HEK293 (cell line): ENCODE measurements around the gene HMCN2.

ENCODE experiments used
- CTCF ChIA-PET: fragments of 350-600 bp; formaldehyde crosslinking; extraction: SDS; loops from one replicate; lab custom pipeline; 2021; ENCODE audit warnings: antibody characterized with exemption; lab: Yijun Ruan, JAX
- POLR2A ChIA-PET: fragments of 300-600 bp; formaldehyde crosslinking; extraction: SDS; loops from one replicate; lab custom pipeline; 2020; ENCODE audit warnings: antibody characterized with exemption, inconsistent platforms; lab: Yijun Ruan, JAX
- H3K27ac ChIP-seq: fragments of 200-500 bp; sonication (Bioruptor generic); 2 replicates; pipeline ENCODE4 v1.5.1; 2014; ENCODE audit warnings: low read depth, low read length, control low read depth, inconsistent platforms; ENCODE audit errors: extremely low read depth
- H3K36me3 ChIP-seq, 2 experiments: fragments of 200-500 bp in 1 of 2; sonication (Bioruptor generic) in 1 of 2; 1 replicate in 1 of 2; 2 replicates in 1 of 2; pipeline ENCODE4 v1.5.1; 2014 to 2017; ENCODE audit warnings: inconsistent platforms in 2 of 2, low read length in 2 of 2; ENCODE audit not compliant: control insufficient read depth in 2 of 2, insufficient read depth in 1 of 2
- H3K4me1 ChIP-seq: fragments of 200-500 bp; sonication (Bioruptor generic); 2 replicates; pipeline ENCODE4 v1.5.1; 2014; ENCODE audit warnings: mild to moderate bottlenecking, low read length, inconsistent platforms; ENCODE audit not compliant: control insufficient read depth, insufficient read depth
- H3K4me3 ChIP-seq: 2 replicates; pipeline ENCODE4 v1.5.1; 2011; ENCODE audit warnings: low read depth, mild to moderate bottlenecking, control low read depth, low read length, moderate library complexity
- H3K9me3 ChIP-seq: fragments of 200-500 bp; sonication (Bioruptor generic); 2 replicates; pipeline ENCODE4 v1.5.1; 2014; ENCODE audit warnings: low read depth, low read length, inconsistent platforms; ENCODE audit not compliant: control insufficient read depth, insufficient read depth
- GLIS1 ChIP-seq: fragments of 450-650 bp; formaldehyde crosslinking; IDR thresholded peaks from 2 replicates; pipeline ENCODE4 v1.5.1; 2016; ENCODE audit warnings: missing biosample characterization, missing genetic modification characterization
- KLF1 ChIP-seq: fragments of 450-650 bp; formaldehyde crosslinking; IDR thresholded peaks from 2 replicates; pipeline ENCODE4 v1.5.1; 2016; ENCODE audit warnings: missing biosample characterization, missing genetic modification characterization
- KLF10 ChIP-seq: fragments of 450-650 bp; IDR thresholded peaks from 2 replicates; pipeline ENCODE4 v1.5.1; 2018; ENCODE audit warnings: missing biosample characterization, mild to moderate bottlenecking, missing genetic modification characterization
- SP7 ChIP-seq: fragments of 450-650 bp; formaldehyde crosslinking; IDR thresholded peaks from 2 replicates; pipeline ENCODE4 v1.5.1; 2016; ENCODE audit warnings: missing biosample characterization, missing genetic modification characterization
- TCF7L2 ChIP-seq: IDR thresholded peaks from 2 replicates; pipeline ENCODE4 v1.6.1; 2011; ENCODE audit warnings: low read depth, mild to moderate bottlenecking, inconsistent platforms, low read length, moderate library complexity, borderline replicate concordance
- ZBTB1 ChIP-seq: fragments of 450-650 bp; formaldehyde crosslinking; IDR thresholded peaks from 2 replicates; pipeline ENCODE4 v1.5.1; 2016; ENCODE audit warnings: missing biosample characterization, missing genetic modification characterization
- ZNF157 ChIP-seq: fragments of 450-650 bp; formaldehyde crosslinking; IDR thresholded peaks from 2 replicates; pipeline ENCODE4 v1.5.1; 2016; ENCODE audit warnings: missing biosample characterization, missing genetic modification characterization
- ZNF2 ChIP-seq: fragments of 450-650 bp; formaldehyde crosslinking; IDR thresholded peaks from 2 replicates; pipeline ENCODE4 v1.5.1; 2016; ENCODE audit warnings: missing biosample characterization, missing genetic modification characterization
- ZNF596 ChIP-seq: fragments of 450-650 bp; IDR thresholded peaks from 2 replicates; pipeline ENCODE4 v1.5.0; 2018; ENCODE audit warnings: missing biosample characterization, mild to moderate bottlenecking, missing genetic modification characterization, moderate library complexity
- ZNF600 ChIP-seq: fragments of 450-650 bp; formaldehyde crosslinking; IDR thresholded peaks from 2 replicates; pipeline ENCODE4 v1.5.1; 2016; ENCODE audit warnings: missing biosample characterization, missing genetic modification characterization
- ZNF621 ChIP-seq: fragments of 450-650 bp; formaldehyde crosslinking; IDR thresholded peaks from 2 replicates; pipeline ENCODE4 v1.5.1; 2017; ENCODE audit warnings: missing biosample characterization, missing genetic modification characterization
- ZNF623 ChIP-seq: fragments of 450-650 bp; formaldehyde crosslinking; IDR thresholded peaks from 2 replicates; pipeline ENCODE4 v1.5.1; 2016; ENCODE audit warnings: missing biosample characterization, missing genetic modification characterization
- ZNF629 ChIP-seq: fragments of 450-650 bp; formaldehyde crosslinking; IDR thresholded peaks from 2 replicates; pipeline ENCODE4 v1.5.1; 2017; ENCODE audit warnings: missing biosample characterization, missing genetic modification characterization
- ZNF670 ChIP-seq: fragments of 450-650 bp; formaldehyde crosslinking; IDR thresholded peaks from 2 replicates; pipeline ENCODE4 v1.5.1; 2016; ENCODE audit warnings: missing biosample characterization, missing genetic modification characterization, low read depth
- ZNF792 ChIP-seq: fragments of 450-650 bp; formaldehyde crosslinking; IDR thresholded peaks from 2 replicates; pipeline ENCODE4 v1.5.1; 2016; ENCODE audit warnings: missing biosample characterization, missing genetic modification characterization
- ZSCAN23 ChIP-seq: fragments of 450-650 bp; formaldehyde crosslinking; IDR thresholded peaks from 2 replicates; pipeline ENCODE4 v1.5.1; 2016; ENCODE audit warnings: missing biosample characterization, missing genetic modification characterization
- TF ChIP-seq, protein P1 (sequence below): fragments of 450-650 bp; formaldehyde crosslinking; conservative IDR thresholded peaks from 2 replicates; pipeline ENCODE4 v1.5.1; 2016; ENCODE audit warnings: low read depth, missing biosample characterization, missing genetic modification characterization
- TF ChIP-seq, protein P2 (sequence below): fragments of 450-650 bp; formaldehyde crosslinking; IDR thresholded peaks from 2 replicates; pipeline ENCODE4 v1.5.1; 2016; ENCODE audit warnings: missing biosample characterization, missing genetic modification characterization
- TF ChIP-seq, protein P3 (sequence below): fragments of 450-650 bp; formaldehyde crosslinking; IDR thresholded peaks from 2 replicates; pipeline ENCODE4 v1.5.1; 2016; ENCODE audit warnings: missing biosample characterization, missing genetic modification characterization

Gene HMCN2

DNA sequence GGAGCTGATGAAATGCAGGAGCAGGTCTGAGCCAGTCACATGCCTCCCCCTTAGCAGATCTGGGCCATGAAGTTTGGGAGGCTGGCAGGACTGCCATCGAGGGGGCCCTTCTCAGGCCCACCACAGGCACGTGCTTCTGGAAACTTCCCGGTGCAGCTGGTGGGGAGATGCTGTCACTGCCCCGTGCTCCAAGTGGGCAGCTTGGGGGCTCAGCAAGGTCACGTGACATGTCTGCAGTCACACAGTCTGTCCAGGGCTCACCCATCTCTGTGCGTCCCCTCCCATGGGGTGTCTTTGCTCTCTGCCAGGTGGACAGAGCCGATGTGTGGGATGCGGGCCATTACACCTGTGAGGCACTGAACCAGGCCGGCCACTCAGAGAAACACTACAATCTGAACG is 99.8 kb downstream of the HMCN2 start:
- TF ChIP-seq SP7 (tag by site-specific recombination), result no peak
- ChIA-PET CTCF (interaction anchor here (0.6 to 1.3 kb wide), 3 partner anchors 68 to 209 kb away, joined by 3 to 5 read pairs (median 5); no protein-coding TSS in a partner anchor), POLR2A (no interaction called here)
- Histone ChIP-seq H3K4me1 (no peaks in the 10 kb centered on the region), H3K36me3 (no peaks in the 10 kb centered on the region), H3K27ac (no peak overlapping the region), H3K9me3 (no peaks in the 10 kb centered on the region), H3K4me3 (no peak overlapping the region)

DNA sequence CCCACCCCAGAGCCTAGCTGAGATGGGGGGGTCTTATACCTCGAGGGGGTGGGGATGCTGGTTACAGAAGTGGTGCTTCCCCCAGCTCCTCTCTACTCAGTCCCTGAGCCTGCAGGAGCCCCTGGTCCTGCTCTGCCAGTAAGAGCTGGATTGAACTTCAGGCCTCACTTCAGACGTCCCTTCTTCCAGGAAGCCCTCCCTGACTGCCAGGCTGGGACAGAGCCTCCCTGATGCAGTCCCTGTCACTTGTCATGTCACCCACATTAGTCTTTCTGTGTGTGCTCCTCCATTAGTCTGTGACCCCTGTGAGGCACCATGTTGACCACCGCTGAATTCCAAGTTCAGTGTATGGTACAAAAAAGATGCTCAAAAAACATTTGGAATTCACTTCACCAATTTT is 100.5 kb downstream of the HMCN2 start:
- TF ChIP-seq ZNF600 (tag by site-specific recombination) (no peak), ZNF792 (tag by site-specific recombination) (no peak), ZNF621 (no peak), KLF10 (tag by site-specific recombination) (no peak), ZNF157 (no peak)
- TF ChIP-seq, protein P1, sequence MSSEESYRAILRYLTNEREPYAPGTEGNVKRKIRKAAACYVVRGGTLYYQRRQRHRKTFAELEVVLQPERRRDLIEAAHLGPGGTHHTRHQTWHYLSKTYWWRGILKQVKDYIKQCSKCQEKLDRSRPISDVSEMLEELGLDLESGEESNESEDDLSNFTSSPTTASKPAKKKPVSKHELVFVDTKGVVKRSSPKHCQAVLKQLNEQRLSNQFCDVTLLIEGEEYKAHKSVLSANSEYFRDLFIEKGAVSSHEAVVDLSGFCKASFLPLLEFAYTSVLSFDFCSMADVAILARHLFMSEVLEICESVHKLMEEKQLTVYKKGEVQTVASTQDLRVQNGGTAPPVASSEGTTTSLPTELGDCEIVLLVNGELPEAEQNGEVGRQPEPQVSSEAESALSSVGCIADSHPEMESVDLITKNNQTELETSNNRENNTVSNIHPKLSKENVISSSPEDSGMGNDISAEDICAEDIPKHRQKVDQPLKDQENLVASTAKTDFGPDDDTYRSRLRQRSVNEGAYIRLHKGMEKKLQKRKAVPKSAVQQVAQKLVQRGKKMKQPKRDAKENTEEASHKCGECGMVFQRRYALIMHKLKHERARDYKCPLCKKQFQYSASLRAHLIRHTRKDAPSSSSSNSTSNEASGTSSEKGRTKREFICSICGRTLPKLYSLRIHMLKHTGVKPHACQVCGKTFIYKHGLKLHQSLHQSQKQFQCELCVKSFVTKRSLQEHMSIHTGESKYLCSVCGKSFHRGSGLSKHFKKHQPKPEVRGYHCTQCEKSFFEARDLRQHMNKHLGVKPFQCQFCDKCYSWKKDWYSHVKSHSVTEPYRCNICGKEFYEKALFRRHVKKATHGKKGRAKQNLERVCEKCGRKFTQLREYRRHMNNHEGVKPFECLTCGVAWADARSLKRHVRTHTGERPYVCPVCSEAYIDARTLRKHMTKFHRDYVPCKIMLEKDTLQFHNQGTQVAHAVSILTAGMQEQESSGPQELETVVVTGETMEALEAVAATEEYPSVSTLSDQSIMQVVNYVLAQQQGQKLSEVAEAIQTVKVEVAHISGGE (tag by site-specific recombination), result no peak
- TF ChIP-seq, all 188 proteins: peak for 0

DNA sequence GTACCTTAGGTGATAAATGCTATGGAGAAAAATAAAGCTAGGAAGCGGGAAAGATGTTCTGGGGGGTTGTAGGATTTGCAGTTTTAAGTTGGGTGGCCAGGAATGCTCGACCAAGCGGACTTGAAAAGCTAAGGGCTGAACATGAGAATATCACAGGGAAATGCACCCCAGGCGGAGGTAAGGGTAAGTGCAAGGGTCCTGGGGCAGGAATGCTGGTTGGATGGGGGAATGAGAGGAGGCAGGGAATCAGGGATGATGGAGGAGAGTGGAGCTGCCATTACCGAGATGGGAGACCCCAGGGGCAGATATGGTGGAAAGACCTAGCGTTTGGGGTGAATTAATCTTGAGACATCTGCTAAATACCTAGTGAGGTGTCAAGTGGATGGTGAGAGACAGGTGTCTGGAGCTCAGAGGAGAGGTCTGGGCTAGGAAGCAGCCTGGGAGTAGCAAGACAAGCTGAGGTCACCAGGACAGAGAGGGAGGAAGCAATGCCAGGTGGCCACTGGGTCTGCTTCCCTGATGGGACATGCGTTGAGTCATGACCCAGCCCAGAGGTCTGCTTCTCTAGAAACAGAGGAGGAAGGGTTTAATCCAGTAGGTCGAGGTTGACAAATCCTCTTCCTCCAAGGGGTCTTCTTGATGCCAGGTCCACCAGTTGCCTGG is 101.5 kb downstream of the HMCN2 start:
- no peaks in the 10 kb centered on the region for H3K36me3 ChIP-seq
- TF ChIP-seq ZNF623 (tag by site-specific recombination), result peak; percentile 97
- no peak for TF ChIP-seq TCF7L2
- H3K4me1 ChIP-seq, result no peaks in the 10 kb centered on the region
- no peak overlapping the region for H3K27ac ChIP-seq
- CTCF ChIA-PET, result interaction anchor here (0.6 to 0.8 kb wide), 2 partner anchors 58 to 94 kb away, joined by 3 to 4 read pairs; no protein-coding TSS in a partner anchor
- H3K9me3 ChIP-seq, result no peaks in the 10 kb centered on the region
- H3K4me3 ChIP-seq, result no peak overlapping the region
- POLR2A ChIA-PET, result interaction anchor here (0.6 kb wide), 1 partner anchor 758 kb away, joined by 4 read pairs; the partner anchor contains the start of gene NUP214

More for the DNA sequence above, 100.5 kb downstream of the HMCN2 start:
- POLR2A ChIA-PET, result interaction anchor here (0.6 kb wide), 1 partner anchor 759 kb away, joined by 4 read pairs; the partner anchor contains the start of gene NUP214
- H3K4me3 ChIP-seq, result no peak overlapping the region
- no peaks in the 10 kb centered on the region for H3K36me3 ChIP-seq
- no peaks in the 10 kb centered on the region for H3K4me1 ChIP-seq
- CTCF ChIA-PET, result no interaction called here
- no peaks in the 10 kb centered on the region for H3K9me3 ChIP-seq
- H3K27ac ChIP-seq, result no peak overlapping the region

DNA sequence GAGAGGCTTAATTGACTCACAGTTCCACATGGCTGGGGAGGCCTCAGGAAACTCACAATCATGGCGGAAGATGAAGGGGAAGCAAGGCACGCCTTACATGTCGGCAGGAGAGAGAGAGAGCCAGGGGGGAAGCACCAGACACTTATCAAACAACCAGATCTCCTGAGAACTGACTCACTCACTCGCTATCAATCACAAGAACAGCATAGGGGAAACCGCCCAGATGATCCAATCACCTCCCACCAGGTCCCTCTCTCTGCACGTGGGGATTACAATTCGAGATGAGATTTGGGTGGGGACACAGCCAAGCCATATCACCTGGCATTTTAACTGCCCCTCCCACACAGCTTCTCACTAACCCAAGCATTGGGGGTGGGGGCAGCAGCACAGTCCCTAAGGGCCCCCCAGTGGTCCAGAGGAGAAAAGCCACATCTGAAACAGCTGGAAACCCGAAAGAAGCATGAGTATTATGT is 103.1 kb downstream of the HMCN2 start:
- Histone ChIP-seq H3K9me3 (no peaks in the 10 kb centered on the region), H3K36me3 (no peaks in the 10 kb centered on the region), H3K4me1 (no peaks in the 10 kb centered on the region), H3K4me3 (no peak overlapping the region), H3K27ac (no peak overlapping the region)
- ChIA-PET POLR2A (no interaction called here), CTCF (interaction anchor here (0.7 kb wide), 2 partner anchors 128 to 240 kb away, joined by 3 read pairs; no protein-coding TSS in a partner anchor)
- no peak for TF ChIP-seq ZNF670
- peak; percentile 92 for TF ChIP-seq ZNF2 (tag by site-specific recombination)
- no peak for TF ChIP-seq ZSCAN23 (tag by site-specific recombination)
- TF ChIP-seq ZNF629, result no peak
- TF ChIP-seq, protein P2, sequence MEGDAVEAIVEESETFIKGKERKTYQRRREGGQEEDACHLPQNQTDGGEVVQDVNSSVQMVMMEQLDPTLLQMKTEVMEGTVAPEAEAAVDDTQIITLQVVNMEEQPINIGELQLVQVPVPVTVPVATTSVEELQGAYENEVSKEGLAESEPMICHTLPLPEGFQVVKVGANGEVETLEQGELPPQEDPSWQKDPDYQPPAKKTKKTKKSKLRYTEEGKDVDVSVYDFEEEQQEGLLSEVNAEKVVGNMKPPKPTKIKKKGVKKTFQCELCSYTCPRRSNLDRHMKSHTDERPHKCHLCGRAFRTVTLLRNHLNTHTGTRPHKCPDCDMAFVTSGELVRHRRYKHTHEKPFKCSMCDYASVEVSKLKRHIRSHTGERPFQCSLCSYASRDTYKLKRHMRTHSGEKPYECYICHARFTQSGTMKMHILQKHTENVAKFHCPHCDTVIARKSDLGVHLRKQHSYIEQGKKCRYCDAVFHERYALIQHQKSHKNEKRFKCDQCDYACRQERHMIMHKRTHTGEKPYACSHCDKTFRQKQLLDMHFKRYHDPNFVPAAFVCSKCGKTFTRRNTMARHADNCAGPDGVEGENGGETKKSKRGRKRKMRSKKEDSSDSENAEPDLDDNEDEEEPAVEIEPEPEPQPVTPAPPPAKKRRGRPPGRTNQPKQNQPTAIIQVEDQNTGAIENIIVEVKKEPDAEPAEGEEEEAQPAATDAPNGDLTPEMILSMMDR (tag by site-specific recombination), result peak; percentile 45; the same call in 1 of the 2 replicates
- TF ChIP-seq ZBTB1, result no peak
- TF ChIP-seq ZNF596 (tag by site-specific recombination), result no peak
- peak; percentile 36; the same call in 1 of the 2 replicates for TF ChIP-seq GLIS1 (tag by site-specific recombination)
- TF ChIP-seq, protein P3, sequence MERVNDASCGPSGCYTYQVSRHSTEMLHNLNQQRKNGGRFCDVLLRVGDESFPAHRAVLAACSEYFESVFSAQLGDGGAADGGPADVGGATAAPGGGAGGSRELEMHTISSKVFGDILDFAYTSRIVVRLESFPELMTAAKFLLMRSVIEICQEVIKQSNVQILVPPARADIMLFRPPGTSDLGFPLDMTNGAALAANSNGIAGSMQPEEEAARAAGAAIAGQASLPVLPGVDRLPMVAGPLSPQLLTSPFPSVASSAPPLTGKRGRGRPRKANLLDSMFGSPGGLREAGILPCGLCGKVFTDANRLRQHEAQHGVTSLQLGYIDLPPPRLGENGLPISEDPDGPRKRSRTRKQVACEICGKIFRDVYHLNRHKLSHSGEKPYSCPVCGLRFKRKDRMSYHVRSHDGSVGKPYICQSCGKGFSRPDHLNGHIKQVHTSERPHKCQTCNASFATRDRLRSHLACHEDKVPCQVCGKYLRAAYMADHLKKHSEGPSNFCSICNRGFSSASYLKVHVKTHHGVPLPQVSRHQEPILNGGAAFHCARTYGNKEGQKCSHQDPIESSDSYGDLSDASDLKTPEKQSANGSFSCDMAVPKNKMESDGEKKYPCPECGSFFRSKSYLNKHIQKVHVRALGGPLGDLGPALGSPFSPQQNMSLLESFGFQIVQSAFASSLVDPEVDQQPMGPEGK (tag by site-specific recombination), result peak; percentile 45
- TF ChIP-seq KLF1, result peak; percentile 90
